Heart left ventricle (tissue), 13 donors: ENCODE results near the gene TRA2B.

ENCODE experiments used
- POLR2A ChIP-seq, 2 donors: fragments of 450-650 bp; IDR thresholded peaks; one replicate each; pipeline ENCODE4 v1.6.1; 2017; ENCODE audit warnings: antibody characterized with exemption in 2 of 2, mild to moderate bottlenecking in 2 of 2, moderate library complexity in 2 of 2
- TF ChIP-seq, protein P1 (sequence below), 12 donors: fragments of 200-600 bp; sonication (generic) in 4 of 12; IDR thresholded peaks; one replicate each; pipeline versions ENCODE4 v1.5.0 to v1.8.0; 2018 to 2022; ENCODE audit warnings: antibody characterized with exemption in 12 of 12, mild to moderate bottlenecking in 5 of 12
- donor health status: ischemic (EF 13 %, LVEDD 7.1; RV severe dilation, severe dysfunction).
- donor health status: DM: no; HTN: yes; CAD: no.
- donor health status: DM: no; HTN: no; CAD: no.
- donor health status: ischemic (EF 25% LVEDD 6.9; RV normal size, moderate dysfunction).
- donor health status: ischemic (EF 25% LVEDD 5.7; RV mildly dilated, moderate dysfunction).
- donor health status: ischemic (EF 35%, LVEDD 5.7; RV mildly dilated, moderate dysfunction).
- donor health status: nonischemic (EF 11% LVEDD 7.7; RV severe dilation, severe dysfunction).
- donor health status: DM: yes; HTN: yes; CAD: no.
- donor health status: PGD.
- donor health status: ischemic (EF 29% LVEDD 5.4; RV normal size, mild dysfunction).
- donor health status: nonischemic (EF 23%, LVEDD 6.1; RV moderate dilation, normal function).

DNA sequence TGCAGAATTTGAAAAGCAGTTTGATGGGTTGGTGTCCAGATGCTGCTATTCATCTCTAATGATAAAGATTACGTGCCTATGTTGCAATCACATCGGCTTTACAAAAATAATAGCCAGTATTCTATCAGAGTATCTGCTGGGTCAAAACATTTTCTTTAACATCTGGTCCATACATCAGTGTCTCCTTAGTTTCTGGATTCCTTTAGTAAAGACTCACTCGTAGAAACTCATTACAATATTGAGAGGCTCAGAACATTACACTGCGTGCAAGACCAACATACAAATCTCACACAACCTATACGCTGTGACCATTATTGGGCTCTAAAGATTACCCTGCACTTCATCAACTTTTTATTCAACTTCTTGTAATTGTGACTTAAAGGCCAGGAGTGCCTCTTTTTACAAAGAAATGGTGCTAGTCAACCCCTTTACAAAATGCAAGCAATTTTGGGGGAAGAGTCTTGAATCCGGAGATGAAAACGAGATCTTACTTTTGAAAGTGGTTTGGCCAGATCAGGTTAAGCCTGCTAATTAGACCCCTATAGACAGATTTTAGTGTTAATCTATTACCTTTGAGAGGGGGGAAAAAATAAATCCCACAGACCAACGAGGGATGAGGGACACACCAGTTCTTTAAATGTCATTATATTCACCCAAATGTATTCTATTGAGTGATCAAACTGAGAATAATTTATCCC, 2.9 kb downstream of the TRA2B start:
- TF ChIP-seq, protein P1, sequence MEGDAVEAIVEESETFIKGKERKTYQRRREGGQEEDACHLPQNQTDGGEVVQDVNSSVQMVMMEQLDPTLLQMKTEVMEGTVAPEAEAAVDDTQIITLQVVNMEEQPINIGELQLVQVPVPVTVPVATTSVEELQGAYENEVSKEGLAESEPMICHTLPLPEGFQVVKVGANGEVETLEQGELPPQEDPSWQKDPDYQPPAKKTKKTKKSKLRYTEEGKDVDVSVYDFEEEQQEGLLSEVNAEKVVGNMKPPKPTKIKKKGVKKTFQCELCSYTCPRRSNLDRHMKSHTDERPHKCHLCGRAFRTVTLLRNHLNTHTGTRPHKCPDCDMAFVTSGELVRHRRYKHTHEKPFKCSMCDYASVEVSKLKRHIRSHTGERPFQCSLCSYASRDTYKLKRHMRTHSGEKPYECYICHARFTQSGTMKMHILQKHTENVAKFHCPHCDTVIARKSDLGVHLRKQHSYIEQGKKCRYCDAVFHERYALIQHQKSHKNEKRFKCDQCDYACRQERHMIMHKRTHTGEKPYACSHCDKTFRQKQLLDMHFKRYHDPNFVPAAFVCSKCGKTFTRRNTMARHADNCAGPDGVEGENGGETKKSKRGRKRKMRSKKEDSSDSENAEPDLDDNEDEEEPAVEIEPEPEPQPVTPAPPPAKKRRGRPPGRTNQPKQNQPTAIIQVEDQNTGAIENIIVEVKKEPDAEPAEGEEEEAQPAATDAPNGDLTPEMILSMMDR (IDR thresholded peaks at IDR 0.05): no peak
- TF ChIP-seq POLR2A (IDR thresholded peaks at IDR 0.05): no peak
